Neural cell (in vitro differentiated cells): ENCODE data around the gene LRRC1.

Experiments used
- EP300 ChIP-seq: fragments of 450-650 bp; conservative IDR thresholded peaks from 2 replicates; pipeline ENCODE4 v1.6.1; 2014; ENCODE audit warnings: antibody characterized with exemption, mild to moderate bottlenecking, moderate library complexity; ENCODE audit not compliant: poor library complexity, severe bottlenecking
- EZH2 ChIP-seq: fragments of 200-600, 300-800 bp; shearing (Covaris generic), sonication (generic); IDR thresholded peaks from 2 replicates; pipeline ENCODE4 v1.6.1; 2014; ENCODE audit warnings: antibody characterized with exemption, low read length, borderline replicate concordance, mild to moderate bottlenecking; ENCODE audit not compliant: insufficient read depth, poor library complexity, severe bottlenecking
- POLR2AphosphoS5 ChIP-seq: IDR thresholded peaks from 2 replicates; pipeline ENCODE4 v1.6.1; 2012
- RAD21 ChIP-seq: fragments of 450-650 bp; conservative IDR thresholded peaks from 2 replicates; pipeline ENCODE4 v1.6.1; 2014; ENCODE audit warnings: antibody characterized with exemption, mild to moderate bottlenecking, moderate library complexity
- TAF1 ChIP-seq: IDR thresholded peaks from 2 replicates; pipeline ENCODE4 v1.6.1; 2012; ENCODE audit warnings: low read depth
- TF ChIP-seq, protein P1 (sequence below): fragments of 450-650 bp; IDR thresholded peaks from 2 replicates; pipeline ENCODE4 v1.5.1; 2014; ENCODE audit warnings: antibody characterized with exemption, mild to moderate bottlenecking, moderate library complexity; ENCODE audit not compliant: poor library complexity, severe bottlenecking
- TF ChIP-seq, protein P2 (sequence below): IDR thresholded peaks from 2 replicates; pipeline ENCODE4 v1.6.1; 2012; ENCODE audit warnings: borderline replicate concordance

DNA sequence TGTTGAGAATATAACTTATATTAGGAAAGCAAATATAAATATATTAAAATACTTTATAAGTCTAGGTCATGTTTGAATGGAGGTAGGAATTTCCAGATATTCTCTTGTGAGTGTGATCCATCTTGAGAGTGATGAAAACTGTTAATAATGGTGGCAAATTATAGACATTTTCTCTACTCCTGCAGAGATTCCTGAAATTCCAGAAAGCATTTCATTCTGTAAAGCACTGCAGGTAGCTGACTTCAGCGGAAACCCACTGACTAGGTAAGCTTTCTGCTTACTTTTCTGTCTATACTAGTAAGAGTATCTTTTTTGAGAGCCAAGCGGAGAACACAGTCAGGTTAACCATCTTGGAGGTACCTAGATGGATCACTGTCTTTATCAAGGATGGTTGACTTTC, 84.0 kb downstream of the LRRC1 start:
- TF ChIP-seq, protein P1, sequence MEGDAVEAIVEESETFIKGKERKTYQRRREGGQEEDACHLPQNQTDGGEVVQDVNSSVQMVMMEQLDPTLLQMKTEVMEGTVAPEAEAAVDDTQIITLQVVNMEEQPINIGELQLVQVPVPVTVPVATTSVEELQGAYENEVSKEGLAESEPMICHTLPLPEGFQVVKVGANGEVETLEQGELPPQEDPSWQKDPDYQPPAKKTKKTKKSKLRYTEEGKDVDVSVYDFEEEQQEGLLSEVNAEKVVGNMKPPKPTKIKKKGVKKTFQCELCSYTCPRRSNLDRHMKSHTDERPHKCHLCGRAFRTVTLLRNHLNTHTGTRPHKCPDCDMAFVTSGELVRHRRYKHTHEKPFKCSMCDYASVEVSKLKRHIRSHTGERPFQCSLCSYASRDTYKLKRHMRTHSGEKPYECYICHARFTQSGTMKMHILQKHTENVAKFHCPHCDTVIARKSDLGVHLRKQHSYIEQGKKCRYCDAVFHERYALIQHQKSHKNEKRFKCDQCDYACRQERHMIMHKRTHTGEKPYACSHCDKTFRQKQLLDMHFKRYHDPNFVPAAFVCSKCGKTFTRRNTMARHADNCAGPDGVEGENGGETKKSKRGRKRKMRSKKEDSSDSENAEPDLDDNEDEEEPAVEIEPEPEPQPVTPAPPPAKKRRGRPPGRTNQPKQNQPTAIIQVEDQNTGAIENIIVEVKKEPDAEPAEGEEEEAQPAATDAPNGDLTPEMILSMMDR: no peak
- no peak for TF ChIP-seq EP300
- no peak for TF ChIP-seq EZH2
- TF ChIP-seq POLR2AphosphoS5: no peak
- TF ChIP-seq, protein P2, sequence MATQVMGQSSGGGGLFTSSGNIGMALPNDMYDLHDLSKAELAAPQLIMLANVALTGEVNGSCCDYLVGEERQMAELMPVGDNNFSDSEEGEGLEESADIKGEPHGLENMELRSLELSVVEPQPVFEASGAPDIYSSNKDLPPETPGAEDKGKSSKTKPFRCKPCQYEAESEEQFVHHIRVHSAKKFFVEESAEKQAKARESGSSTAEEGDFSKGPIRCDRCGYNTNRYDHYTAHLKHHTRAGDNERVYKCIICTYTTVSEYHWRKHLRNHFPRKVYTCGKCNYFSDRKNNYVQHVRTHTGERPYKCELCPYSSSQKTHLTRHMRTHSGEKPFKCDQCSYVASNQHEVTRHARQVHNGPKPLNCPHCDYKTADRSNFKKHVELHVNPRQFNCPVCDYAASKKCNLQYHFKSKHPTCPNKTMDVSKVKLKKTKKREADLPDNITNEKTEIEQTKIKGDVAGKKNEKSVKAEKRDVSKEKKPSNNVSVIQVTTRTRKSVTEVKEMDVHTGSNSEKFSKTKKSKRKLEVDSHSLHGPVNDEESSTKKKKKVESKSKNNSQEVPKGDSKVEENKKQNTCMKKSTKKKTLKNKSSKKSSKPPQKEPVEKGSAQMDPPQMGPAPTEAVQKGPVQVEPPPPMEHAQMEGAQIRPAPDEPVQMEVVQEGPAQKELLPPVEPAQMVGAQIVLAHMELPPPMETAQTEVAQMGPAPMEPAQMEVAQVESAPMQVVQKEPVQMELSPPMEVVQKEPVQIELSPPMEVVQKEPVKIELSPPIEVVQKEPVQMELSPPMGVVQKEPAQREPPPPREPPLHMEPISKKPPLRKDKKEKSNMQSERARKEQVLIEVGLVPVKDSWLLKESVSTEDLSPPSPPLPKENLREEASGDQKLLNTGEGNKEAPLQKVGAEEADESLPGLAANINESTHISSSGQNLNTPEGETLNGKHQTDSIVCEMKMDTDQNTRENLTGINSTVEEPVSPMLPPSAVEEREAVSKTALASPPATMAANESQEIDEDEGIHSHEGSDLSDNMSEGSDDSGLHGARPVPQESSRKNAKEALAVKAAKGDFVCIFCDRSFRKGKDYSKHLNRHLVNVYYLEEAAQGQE: peak; percentile 61
- no peak for TF ChIP-seq RAD21
- no peak for TF ChIP-seq TAF1
